Activated naive CD8-positive, alpha-beta T cell (primary cell): ENCODE data around the gene ARPIN.

Experiments used
- H3K27ac Mint-ChIP-seq: one replicate; pipeline ENCODE4 v1.8.0; 2021; ENCODE audit warnings: mixed read lengths
- H3K27me3 Mint-ChIP-seq: one replicate; pipeline ENCODE4 v1.8.0; 2021; ENCODE audit warnings: mixed read lengths
- H3K36me3 Mint-ChIP-seq: one replicate; pipeline ENCODE4 v1.8.0; 2021; ENCODE audit warnings: mixed read lengths
- H3K4me1 Mint-ChIP-seq: one replicate; pipeline ENCODE4 v1.8.0; 2021; ENCODE audit warnings: low read depth, mixed read lengths
- H3K4me3 Mint-ChIP-seq: one replicate; pipeline ENCODE4 v1.8.0; 2021; ENCODE audit warnings: mild to moderate bottlenecking, mixed read lengths
- H3K9me3 Mint-ChIP-seq: one replicate; pipeline ENCODE4 v1.8.0; 2021; ENCODE audit warnings: low read depth, mixed read lengths

Gene ARPIN

DNA sequence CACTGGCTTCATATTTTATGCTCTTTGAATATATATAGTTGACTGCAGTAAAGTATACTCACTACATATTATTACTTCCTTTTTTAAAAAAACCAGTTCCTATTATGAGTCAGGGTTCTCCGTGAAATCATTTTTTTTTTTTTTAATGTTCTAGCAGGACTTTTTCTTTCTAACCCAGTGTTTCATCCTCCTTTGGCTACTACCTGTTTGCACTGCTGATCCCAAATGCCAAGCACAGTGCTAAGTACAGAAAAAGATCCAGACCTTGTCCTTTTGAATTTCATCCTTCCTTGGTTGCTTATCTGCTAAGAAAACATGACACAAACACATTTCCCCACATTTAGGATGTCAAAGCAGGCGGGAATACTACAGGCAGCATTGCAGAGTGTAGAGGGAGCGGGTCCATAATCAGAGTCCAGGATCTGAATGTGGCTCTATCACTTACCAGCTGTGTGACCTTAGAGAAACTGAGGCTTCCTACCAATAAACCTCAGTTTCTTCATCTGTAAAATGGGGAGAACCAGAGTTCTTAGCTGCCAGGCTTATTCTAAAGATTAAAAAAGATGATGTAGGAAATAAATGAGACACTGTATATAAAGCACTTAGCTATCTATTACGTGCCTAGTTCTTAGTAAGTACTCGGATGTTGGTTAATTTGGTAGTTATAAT, 60.9 kb downstream of the ARPIN start:
- peaks cover 13% of the 10 kb centered on the region for H3K36me3 Mint-ChIP-seq
- no peak overlapping the region for H3K27ac Mint-ChIP-seq
- H3K4me3 Mint-ChIP-seq, result no peak overlapping the region
- no peaks in the 10 kb centered on the region for H3K9me3 Mint-ChIP-seq
- no peaks in the 10 kb centered on the region for H3K27me3 Mint-ChIP-seq
- H3K4me1 Mint-ChIP-seq, result no peaks in the 10 kb centered on the region

DNA sequence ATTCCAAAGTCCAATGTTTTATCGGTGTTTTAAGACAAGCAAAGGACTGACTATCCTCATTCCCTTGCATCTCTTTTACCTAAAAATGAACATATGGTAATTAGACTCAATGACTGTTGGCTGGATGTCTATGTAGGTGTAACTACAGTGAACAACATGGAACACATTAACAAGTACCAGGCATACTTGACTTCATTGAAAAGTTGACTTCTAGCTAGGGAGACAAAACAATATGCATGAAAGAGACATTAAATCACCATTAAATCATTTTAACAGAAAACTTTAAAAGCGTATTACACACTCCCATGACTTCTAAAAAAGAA, 63.8 kb downstream of the ARPIN start:
- Mint-ChIP-seq H3K27me3 (no peaks in the 10 kb centered on the region), H3K27ac (no peak overlapping the region), H3K9me3 (no peaks in the 10 kb centered on the region), H3K4me3 (no peak overlapping the region), H3K4me1 (no peaks in the 10 kb centered on the region), H3K36me3 (peaks cover 13% of the 10 kb centered on the region)

DNA sequence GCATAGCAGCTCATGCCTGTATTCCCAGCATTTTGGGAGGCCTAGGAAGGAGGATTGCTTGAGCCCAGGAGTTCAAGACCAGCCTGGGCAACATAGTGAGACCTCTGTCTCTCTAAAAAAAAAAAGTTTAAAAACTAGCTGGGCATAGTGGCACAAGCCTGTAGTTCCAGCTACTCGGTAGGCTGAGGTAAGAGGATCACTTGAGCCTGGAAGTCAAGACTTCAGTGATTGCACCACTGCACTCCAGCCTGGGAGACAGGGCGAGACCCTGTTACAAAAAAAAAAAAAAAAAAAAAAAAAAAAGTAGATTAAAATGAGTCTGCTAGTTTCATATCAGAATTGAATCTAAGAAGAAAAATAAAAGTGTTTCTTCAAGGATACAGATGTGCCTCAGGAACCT, 65.7 kb downstream of the ARPIN start:
- H3K27me3 Mint-ChIP-seq, result no peaks in the 10 kb centered on the region
- H3K27ac Mint-ChIP-seq, result no peak overlapping the region
- H3K4me1 Mint-ChIP-seq, result peaks cover 3% of the 10 kb centered on the region
- no peak overlapping the region for H3K4me3 Mint-ChIP-seq
- H3K9me3 Mint-ChIP-seq, result no peaks in the 10 kb centered on the region
- H3K36me3 Mint-ChIP-seq, result peaks cover 18% of the 10 kb centered on the region

DNA sequence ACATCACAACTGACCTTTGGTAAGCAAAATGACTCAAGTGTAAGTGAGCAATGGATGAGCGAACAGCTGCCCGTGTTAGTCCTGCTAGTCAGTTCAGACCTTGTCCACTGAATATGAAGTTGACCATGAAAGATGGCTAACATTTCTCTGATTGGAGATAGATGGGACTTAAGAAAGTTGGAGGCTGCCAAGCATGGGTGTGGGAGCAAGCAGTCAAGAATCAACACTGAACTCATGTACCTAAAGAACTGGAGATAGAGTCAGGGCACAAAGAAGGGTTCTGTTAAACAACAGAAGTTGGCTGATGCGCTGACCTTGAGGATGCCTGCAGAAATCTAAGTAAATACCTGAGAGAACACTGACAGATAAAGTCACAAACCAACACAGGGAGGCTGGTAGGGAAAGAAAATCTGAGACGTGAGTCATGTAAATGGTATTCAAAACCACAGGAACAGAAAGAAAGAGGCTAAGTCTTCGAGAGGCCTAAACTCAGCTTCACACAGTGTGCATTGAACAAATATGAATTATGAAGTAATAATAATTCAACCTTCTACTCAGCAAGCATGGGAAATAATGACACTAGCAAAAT, 67.4 kb downstream of the ARPIN start:
- Mint-ChIP-seq H3K27ac (no peak overlapping the region), H3K36me3 (peaks cover 19% of the 10 kb centered on the region), H3K4me3 (no peak overlapping the region), H3K9me3 (no peaks in the 10 kb centered on the region), H3K4me1 (peaks cover 6% of the 10 kb centered on the region), H3K27me3 (no peaks in the 10 kb centered on the region)
